Stimulated activated CD4-positive, alpha-beta T cell treated with anti-CD3 and anti-CD28 coated beads, TNF-alpha, amount 100 ng/mL, for 4 hours (primary cell): ENCODE data around the gene SORCS2.

Experiments used
- DNase-seq, 3 experiments: peaks; one replicate each; pipeline ENCODE4 v3.0.0-alpha.2; 2020; ENCODE audit warnings: low read depth in 3 of 3

Gene SORCS2

GRCh38 chr4:7472442-7473013 lies 280.2 kb downstream of the SORCS2 start:
- DNase-seq: no peak

DNA sequence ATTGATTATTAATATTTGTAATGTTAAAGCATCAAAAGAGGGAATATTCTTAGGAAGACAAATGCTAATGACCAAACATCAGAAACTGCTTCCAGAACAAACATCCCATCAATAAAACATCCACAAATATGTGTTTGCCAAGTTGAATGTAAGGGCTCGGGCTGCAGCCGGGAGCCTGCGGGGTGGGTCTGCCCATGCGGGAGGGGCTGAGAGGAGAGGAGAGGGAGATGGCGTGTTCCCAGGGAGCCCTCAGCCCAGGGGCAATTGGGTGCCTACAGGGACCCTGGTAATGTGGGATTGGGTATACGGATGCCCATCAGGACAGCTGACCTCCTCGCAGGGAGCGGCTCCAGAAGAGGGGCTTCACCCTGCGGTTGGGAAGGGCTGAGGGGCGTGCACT lies 280.7 kb downstream of the SORCS2 start:
- no peak for DNase-seq

GRCh38 chr4:7474320-7474719 lies 282.0 kb downstream of the SORCS2 start:
- DNase-seq: no peak

GRCh38 chr4:7475207-7475606 lies 282.9 kb downstream of the SORCS2 start:
- DNase-seq: no peak

DNA sequence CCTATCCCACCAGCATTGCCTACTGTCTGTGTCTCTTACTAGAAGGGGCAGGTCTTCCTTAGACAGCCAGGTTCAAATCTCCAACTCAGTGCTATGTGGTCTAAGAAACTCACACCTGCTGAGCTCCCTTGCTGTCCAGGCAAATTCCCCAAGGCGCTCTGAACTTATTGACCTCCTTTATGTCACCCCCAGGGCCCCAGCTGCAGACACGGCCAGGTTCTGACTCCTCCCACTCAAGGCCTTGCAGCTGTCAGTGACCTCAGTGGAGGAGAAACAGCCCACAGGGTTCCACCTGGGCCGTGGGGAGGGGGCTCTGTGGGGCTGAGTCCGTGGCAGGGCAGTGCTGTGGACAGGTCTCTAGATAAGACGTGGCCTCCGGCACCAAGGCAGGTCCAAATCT lies 284.5 kb downstream of the SORCS2 start:
- no peak for DNase-seq

DNA sequence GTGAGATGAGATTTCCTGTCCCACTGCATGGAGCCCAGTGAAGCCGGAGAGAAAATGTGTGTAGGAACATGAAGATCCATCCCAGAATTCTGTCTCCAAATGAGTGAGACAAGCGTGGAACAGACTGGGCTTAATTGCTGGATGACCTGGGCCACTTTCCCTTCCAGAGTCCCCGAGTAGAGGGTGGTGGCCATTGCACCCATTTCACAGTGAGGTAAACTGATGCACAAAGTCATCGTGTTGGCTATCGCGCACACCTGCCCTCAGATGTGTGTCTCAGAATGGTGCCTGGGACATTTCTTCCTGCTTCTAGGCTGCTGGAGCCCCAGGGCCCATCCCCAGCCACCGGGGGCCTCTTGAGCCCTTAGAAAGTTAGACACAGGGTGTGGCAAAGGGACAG lies 285.4 kb downstream of the SORCS2 start:
- no peak for DNase-seq

- DNase-seq: no peak
Measured at GRCh38 chr4:7478665-7479064, 286.3 kb downstream of the SORCS2 start.

GRCh38 chr4:7480423-7480822 lies 288.1 kb downstream of the SORCS2 start:
- no peak for DNase-seq

GRCh38 chr4:7481227-7481626 lies 288.9 kb downstream of the SORCS2 start:
- DNase-seq: no peak

DNA sequence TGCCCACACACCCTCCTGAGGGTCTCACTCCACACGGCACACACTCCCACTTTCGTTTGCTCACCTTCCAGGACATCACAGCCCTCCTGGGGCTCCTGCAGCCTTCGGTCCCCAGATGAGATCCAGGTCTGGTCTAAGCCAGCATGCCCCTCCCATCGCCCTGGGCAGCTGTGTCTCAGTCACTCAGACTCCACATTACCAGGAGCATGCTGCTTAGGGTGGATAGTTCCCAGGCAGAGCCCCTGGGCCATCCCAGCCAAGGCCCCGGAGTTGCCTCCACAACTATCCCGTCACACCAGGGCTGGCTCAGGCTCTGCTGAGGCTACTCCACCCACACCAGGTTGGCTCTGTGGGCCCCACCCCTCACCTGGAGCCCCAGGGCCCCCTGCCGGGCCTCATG lies 292.8 kb downstream of the SORCS2 start:
- DNase-seq: no peak

DNA sequence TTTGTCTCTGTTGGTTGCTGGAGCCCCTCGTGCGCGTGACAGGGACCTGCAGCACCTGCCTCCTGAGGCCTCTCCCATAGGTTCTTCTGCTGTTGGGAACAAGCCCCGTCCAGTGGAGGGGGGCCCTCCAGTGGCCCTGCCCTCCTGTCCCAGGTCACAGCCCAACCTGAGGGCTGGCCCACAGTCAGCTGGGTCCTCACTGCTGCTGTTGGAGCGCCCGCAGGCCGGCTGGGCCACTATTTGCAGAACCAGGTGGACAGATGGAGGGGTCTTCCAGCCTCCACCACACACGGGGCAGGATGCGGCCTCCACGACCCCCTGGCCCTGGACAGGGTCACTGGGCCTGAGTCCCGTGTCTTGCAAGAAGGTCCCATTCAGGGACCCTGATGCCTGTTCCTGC lies 293.8 kb downstream of the SORCS2 start:
- no peak for DNase-seq

DNA sequence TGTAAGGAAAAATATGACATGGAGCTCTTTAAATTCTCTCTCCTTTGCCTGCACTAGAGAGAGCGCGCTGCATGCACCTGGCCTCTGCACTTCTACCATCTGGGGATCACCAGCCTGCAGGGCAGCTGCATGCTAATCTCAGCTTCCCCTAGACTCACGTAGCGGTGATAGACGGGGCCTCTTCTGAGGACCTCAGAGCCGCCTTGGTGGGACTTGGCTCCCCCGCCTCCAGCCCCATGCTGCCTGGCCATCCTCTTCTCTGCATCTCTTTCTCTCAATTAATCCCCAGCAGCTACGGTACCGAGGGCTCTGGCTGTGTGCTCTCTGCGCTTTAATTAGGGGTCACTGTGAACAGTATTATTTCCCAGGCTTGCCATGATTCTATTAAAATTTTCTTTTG lies 295.2 kb downstream of the SORCS2 start:
- no peak for DNase-seq

- DNase-seq: no peak
Measured at GRCh38 chr4:7487998-7488671, 295.8 kb downstream of the SORCS2 start.

DNA sequence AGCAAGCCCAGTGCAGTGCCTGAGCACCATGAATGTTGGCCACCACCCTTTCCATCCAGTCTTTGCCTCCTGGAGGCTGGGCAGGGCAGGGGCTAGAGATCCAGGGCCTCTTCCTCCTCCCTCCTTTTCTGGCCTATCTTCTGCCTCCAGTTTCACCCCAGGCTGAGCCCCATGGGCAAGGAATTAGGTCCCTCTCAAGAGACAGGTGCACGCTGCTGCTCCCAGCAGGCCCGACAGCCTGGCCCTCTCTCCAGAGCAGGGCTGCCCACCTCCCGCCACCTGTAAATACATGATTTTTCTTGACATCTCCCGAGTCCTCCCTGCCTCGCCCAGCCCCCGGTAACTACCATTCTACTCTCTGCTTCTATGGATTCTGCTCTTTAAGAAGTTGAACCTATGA lies 299.6 kb downstream of the SORCS2 start:
- DNase-seq: no peak

DNA sequence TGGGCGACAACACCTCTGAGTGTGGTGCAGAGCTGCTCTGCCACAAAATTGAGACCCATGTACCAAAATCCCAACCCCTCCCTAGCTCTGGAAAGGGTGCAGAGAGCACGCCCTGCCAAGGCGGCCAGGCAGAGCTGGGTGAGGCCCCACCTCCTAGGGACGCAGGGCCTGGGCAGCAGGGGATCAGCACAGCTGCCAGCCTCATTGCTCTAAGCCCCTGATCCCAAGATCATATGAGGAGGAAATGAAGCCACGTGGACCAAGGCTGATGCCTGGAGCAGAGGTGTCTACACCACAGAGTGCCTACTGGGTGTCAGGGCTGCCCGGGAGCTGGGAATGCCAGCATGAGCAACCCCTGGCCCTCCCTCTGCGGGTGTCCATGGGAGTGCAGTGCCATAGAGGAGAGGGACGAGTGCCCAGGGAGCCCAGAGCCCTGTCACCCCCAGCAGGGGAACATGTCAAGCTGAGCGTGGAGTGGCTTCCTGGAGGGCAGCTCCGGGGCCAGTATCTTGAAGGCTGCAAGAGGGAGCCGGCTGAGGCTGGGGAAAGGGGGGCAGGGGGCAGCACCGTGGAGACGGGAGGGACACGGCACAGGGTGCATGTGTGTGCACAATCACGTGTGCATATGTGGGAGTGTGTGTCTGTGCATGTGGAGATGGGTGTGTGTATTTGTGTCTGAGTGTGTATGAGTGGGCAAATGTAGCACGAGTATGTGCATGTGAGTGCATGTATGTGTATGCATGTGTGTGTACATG lies 306.3 kb downstream of the SORCS2 start:
- DNase-seq: no peak

DNA sequence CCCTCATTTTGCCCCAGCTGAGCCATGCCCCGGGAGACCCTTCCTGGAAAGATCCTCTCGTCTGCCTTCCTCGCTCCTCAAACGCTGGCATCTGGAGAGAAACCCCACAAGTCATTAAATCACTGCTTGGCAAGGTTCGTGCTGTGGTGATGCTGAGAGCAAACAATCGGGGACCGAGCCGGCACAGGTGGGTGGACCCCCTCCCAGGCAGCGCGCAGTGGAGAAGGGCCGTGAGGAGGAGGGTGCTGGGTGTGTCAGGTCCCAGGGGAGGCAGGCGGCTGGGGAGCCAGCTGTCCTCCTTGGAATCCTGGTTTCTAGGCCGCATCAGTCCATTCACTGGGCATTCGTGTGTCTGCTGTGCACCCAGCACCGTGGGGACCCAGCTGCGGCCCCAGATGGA lies 307.3 kb downstream of the SORCS2 start:
- no peak for DNase-seq

DNA sequence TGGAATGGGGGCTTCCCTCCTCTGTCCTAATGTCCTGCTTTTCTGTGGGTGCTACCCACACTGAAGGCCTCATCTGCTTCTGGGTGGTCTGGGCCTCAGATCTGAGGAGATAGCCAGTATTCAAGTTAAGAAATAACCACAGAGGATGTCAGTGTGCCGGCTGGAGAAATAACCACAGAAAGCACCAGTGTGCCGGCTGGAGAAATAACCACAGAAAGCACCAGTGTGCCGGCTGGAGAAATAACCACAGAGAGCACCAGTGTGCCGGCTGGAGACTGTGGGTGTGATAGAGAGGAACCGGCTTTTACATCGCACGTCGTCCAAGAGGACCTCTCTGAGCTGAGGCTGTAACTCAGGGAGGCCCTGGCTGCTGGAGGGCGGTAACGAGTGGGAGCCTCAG lies 308.1 kb downstream of the SORCS2 start:
- no peak for DNase-seq

GRCh38 chr4:7501314-7501713 lies 309.0 kb downstream of the SORCS2 start:
- DNase-seq: no peak

- no peak for DNase-seq
Measured at GRCh38 chr4:7501873-7502272, 309.5 kb downstream of the SORCS2 start.

DNA sequence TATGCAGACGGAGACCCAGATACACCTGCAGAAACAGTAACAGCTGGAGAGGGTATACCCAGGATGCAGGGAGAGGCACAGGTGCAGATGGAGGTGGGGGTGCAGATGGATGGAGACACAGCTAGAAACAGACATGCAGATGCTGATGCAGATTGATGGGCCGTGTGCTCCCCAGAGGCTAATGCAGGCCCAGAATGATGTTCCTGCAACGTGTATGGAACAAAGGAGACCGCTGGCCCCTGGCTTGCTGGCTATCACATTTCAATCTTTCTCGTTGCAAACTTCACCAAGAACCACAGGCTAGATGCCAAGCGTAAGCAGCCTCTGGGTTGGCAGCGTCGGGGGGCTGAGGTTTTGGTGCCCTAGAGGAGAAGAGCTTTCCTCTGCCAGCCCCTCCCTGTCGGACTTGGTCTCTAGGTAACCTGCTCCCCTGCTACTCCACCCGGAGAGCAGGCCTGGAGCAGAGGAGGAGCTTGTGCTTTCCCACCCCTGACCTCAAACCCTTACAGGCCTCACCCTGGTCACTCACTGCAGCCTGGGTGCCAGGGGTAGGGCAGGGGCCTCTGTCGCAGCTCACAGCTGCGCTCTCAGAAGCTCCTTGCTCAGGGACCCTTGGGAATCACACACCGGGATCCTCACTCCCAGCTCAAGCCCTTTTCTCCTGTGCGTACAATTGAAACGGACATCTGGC lies 311.4 kb downstream of the SORCS2 start:
- no peak for DNase-seq

- DNase-seq: no peak
Measured at GRCh38 chr4:7505116-7505900, 313.0 kb downstream of the SORCS2 start.

DNA sequence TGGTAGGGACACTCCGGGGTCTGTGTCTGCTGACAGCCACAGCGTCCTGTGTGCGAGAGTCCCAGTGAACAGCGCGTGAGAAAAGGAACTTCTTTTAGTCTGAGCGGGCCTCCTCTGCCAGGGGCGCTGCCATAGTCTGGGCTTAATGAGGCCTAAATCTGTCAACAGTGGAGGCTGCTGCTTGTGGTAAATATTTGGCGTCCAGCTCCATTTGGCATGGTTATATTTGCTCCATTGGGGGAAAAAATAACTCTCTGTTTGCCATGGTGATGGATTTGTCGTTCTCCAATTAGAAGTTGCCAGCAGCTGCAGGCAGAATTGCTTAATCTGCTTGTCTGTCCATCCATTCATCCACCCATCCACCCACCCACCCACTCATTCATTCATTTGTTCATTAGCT lies 313.8 kb downstream of the SORCS2 start:
- DNase-seq: no peak
